UCSD-AML1 (cell line): ENCODE data around the gene GPRIN3.
"Not testable (repeated sequence)": the region's sequence is repeated elsewhere in the genome, so short reads cannot be mapped to it uniquely, and the experiment has no call there.

Experiments
- DNase-seq: peaks from one replicate; lab custom pipeline; 2025; ENCODE audit not compliant: unreplicated experiment; lab: John Stamatoyannopoulos, UW

GPRIN3 gene

GRCh38 chr4:89221167-89221867 is 86.3 kb downstream of the GPRIN3 start:
- DNase-seq: no peak

DNA sequence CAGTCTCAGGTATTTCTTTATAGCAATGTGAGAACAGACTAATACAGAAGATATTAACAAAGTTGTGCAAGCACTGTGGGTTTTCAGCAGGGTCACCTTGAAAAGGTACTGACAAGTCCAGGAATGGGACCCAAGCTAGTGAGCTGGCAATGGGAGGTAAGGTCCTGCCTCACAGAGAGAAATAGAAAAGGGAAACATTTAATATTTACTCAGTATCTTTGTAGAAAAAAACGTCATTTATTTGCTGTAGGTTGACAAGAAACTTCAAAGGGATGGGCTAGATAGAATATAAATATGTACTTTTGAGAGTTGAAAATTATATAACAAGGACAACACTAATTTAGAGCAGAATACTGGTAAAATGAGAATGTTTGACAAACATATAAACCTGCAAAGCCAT is 89.0 kb downstream of the GPRIN3 start:
- DNase-seq: no peak

DNA sequence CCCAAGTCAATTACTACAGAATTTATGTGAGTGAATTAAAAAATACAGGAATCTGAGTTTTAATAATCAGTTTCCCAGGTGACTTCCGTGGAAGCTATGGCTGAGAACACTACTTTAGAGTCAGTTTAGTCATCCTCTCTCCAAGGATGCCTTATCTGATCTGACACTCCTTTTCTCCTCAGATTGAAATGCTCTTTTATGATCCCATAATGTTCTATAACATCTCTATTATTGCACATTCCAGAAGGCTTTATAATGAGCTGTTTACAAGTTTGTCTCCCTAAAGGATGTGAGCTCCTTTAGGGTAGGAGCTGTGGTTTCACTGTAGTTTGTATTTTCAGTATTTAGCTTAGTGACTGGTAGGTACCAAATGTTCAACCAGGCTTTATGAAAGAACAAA is 90.0 kb downstream of the GPRIN3 start:
- DNase-seq: no peak

DNA sequence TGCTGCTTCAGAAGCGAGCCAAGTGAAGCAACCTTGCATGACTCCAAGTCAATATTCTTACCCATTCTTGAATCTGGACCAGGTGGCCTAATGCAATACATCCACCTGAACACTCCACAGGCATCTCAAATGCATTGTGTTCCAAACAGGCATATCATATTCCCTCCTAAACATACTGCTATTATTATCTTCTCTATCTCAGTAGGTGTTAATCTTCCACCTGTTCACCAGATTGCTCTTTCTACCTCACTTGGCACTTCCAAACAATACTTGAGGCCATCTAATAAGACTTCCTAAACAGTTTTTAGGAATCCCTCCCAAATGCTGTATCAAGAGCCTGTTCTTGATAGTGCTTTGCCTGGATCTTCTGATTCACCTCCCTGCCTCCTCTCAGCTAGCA is 90.7 kb downstream of the GPRIN3 start:
- no peak for DNase-seq

DNA sequence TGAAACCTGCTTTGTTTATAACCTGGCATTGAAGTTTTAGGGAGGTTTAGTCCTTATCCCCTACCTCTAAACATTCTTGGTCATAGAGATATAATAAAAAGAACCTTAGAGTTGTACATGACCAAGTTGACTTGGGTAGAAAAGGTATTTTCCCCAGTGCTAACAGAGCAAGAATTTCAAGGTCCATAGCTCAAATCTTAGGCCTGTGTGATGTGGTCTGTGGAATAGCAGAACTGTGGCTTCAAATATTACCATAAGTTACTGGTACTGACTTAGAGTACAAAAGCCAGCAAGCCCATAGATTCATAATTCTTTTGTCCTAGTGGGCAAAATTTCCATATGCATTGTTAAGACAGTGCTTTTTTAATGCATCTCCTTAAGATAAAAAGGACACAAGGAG is 91.2 kb downstream of the GPRIN3 start:
- DNase-seq: no peak

DNA sequence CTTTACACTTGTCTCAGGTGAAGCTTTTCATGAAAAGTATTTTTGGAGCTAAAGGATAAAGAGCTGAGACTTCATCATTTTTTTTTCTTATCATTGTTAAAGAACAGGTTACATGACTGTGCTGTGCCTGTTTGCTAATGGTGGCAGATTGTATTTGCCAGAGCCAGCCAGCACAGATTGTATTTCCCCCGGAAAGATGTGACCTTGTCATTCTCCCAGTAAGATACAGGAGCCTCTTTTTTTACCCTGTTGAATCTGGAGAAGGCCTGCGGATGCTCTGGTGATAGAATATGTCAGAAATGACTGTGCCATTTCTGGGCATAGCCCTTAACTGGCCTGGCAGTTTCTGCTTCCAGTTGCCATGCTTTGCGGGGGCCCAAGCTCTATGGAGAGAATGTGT is 91.9 kb downstream of the GPRIN3 start:
- no peak for DNase-seq

- no peak for DNase-seq
Observed at GRCh38 chr4:89214308-89214707, 93.3 kb downstream of the GPRIN3 start.

DNA sequence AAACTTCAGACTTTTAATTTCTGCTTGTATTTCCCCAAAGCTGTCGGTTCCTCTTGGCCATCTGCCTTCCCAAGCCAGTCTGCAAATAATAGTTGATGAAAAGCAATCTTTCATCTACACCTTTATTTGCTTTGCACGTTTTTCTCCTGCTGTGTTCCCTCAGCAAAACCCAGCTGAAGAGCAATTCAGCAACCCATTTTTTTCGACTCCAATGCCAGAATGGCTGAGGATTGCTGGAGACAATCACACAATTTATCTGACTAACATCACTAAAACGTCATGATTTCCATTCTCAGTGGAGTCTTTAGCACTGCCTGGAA is 94.3 kb downstream of the GPRIN3 start:
- no peak for DNase-seq

DNA sequence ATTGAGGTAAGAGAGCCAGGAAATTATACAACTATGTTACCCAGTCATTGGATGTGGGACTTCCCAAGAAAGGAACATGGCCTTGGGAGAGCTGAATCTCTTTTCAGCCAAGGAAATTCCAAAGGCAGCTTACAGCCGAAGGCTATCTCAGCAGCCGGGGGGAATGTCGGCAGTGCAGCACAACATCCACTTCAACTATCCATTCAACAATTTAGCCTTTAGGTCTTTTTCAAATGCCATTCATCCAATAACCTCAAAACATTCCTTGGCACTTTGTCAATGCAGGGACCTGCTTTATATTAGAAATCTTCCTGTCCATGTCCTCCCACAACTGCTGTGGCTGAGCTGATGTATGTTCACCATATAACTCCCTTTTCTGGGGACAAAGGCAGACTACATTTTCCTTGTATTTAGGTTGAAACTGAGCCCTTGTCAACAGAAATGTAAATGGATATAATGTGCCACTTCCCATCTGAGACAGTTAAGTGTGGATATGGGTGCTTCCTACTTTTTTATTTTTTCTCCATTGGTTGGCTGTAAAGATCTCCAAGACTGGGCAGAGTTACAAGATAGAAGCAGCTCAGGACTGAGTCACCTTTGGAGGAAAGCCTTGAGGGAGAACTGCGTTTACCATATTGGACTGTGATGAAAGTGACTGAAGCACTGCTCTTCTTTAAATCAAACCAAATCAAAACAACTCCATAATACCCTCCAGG is 94.8 kb downstream of the GPRIN3 start:
- DNase-seq: no peak

DNA sequence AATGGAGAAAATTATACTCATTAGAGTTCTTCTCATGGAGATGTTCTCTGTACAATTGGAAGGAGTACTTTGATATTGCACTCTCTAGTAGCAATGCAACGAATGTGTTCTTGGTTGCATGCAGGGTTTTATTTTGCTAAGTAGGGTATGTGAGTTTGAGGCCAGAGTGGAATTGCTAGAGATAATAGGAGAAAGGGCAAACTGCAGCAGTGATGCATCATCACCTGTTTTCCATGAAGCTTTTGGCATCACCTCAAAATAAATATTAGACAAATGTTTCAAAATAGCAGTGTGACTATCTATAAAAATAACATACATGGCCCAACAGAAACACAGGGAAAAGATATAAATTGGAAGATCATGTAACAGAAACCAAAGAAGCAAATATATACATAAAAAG is 103.0 kb downstream of the GPRIN3 start:
- DNase-seq: no peak

GRCh38 chr4:89203902-89204301 is 103.7 kb downstream of the GPRIN3 start:
- no peak for DNase-seq

DNA sequence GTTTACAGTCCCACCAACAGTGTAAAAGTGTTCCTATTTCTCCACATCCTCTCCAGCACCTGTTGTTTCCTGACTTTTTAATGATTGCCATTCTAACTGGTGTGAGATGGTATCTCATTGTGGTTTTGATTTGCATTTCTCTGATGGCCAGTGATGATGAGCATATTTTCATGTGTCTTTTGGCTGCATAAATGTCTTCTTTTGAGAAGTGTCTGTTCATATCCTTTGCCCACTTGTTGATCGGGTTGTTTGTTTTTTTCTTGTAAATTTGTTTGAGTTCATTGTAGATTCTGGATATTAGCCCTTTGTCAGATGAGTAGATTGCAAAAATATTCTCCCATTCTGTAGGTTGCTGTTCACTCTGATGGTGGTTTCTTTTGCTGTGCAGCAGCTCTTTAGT is 108.2 kb downstream of the GPRIN3 start:
- DNase-seq: not testable (repeated sequence)

DNA sequence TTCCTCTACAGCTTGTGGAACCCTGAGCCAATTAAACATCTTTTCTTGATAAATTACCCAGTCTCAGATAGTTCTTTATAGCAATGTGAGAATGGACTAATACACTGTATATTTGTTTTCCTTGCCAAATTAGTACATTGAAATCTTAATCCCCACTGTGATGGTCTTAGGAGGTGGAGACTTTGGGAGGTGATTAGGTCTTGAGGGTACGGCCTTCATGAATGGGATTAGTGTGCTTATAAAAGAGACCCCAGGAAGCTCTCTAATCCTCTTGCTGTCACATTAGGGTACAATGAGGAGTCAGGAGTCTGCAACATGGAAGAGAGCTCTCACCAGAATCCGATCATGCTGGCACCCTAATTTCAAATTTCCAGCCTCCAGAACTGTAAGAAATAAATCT is 109.7 kb downstream of the GPRIN3 start:
- DNase-seq: no peak

- DNase-seq: no peak
Observed at GRCh38 chr4:89196745-89197144, 110.9 kb downstream of the GPRIN3 start.

DNA sequence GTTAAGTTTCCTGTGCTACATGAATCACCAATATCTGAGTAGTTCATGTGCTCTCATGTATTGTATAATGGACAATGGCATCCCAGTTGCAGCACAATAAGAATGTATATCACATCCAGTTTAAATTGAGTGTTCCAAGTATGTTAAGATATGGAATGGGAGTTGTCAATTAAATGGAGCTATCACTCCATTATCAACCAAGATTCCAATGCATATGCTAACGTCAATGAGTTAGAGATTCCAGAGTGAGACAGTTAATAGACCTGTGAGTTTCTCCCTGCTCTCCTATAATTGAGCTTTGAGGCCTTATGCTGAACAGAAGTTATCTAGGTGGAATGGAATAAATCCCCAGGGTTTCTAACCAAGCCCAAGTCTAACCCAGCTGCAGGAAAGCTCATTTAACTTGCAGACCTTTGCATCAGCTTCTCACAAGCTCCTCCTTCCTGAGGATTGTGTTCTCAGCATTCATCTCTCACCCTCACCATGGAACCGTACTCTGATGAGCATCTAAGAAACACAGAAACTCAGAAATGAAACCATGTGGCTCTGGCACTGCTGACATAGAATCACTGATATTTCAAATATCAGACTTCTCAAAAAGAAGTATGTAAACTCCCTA is 111.4 kb downstream of the GPRIN3 start:
- no peak for DNase-seq

DNA sequence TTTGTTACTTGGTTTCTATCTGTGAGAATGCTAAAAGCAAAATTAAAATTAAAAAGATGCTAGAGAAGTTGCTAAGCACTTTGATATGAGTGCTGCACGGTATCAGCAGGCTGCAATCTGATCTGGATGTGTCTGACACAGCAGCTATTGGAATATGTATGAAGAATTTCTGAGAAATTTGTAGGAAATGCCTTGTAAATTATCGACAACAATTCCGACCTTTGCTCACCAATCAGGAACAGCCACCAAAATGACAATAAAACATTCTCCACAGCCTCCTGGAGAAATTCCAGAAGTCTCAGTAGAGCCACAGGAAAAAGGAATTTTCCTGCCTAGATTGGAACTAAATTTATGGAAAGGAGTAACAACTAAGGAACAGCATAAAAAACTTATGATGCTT is 113.8 kb downstream of the GPRIN3 start:
- no peak for DNase-seq
